Skeletal muscle tissue (tissue), 4 donors: ENCODE data around the gene SYS1. TPM values are rescaled to one million over a fixed set of nuclear protein-coding genes. Genes with fewer than 3 reads are reported as not detected.

Experiments used
- H3K27ac ChIP-seq: one replicate; pipeline ENCODE4 v1.7.0; 2013; ENCODE audit warnings: mild to moderate bottlenecking, low read depth, low read length, inconsistent platforms
- H3K27me3 ChIP-seq, 3 donors: one replicate each; pipeline ENCODE4 v1.7.0; 2013; ENCODE audit warnings: low read length in 3 of 3; ENCODE audit not compliant: control insufficient read depth in 3 of 3, insufficient read depth in 3 of 3
- H3K36me3 ChIP-seq, 3 donors: one replicate each; pipeline ENCODE4 v1.7.0; 2013; ENCODE audit warnings: low read length in 3 of 3; ENCODE audit not compliant: control insufficient read depth in 3 of 3, insufficient read depth in 3 of 3
- H3K4me1 ChIP-seq, 3 donors: one replicate each; pipeline ENCODE4 v1.7.0; 2013; ENCODE audit warnings: low read length in 3 of 3, mild to moderate bottlenecking in 3 of 3; ENCODE audit not compliant: control insufficient read depth in 3 of 3, insufficient read depth in 3 of 3
- H3K4me3 ChIP-seq, 3 donors: one replicate each; pipeline ENCODE4 v1.7.0; 2013; ENCODE audit warnings: low read length in 3 of 3
- H3K9ac ChIP-seq, 3 donors: one replicate each; pipeline ENCODE4 v1.7.0; 2013; ENCODE audit warnings: low read length in 3 of 3, mild to moderate bottlenecking in 3 of 3, moderate library complexity in 2 of 3, low read depth in 1 of 3
- H3K9me3 ChIP-seq, 3 donors: one replicate each; pipeline ENCODE4 v1.7.0; 2013; ENCODE audit warnings: low read length in 3 of 3; ENCODE audit not compliant: control insufficient read depth in 3 of 3
- total RNA-seq: library from RNA; depleted of rRNA; stranded (reverse); fragments of >200 nt; gene quantifications from one replicate; pipeline ENCODE4 v1.2.3, GENCODE V29; 2014
- donor health status: Osteomylitis.

SYS1 gene
- total RNA-seq, 1 donor from 2014 or later = 13.6 TPM

- H3K9ac ChIP-seq = no peak overlapping the region
- no peaks in the 10 kb centered on the region for H3K9me3 ChIP-seq
- H3K36me3 ChIP-seq = peaks cover 13 to 42% (median 34%) of the 10 kb centered on the region in 3 donors
- peaks cover 12 to 26% (median 17%) of the 10 kb centered on the region in 3 donors for H3K4me1 ChIP-seq
- H3K4me3 ChIP-seq = no peak overlapping the region
- no peaks in the 10 kb centered on the region for H3K27me3 ChIP-seq
- H3K27ac ChIP-seq = no peak overlapping the region
Measured at GRCh38 chr20:45366192-45366591, 3.2 kb downstream of the SYS1 start.

- H3K36me3 ChIP-seq = peaks cover 13 to 42% (median 34%) of the 10 kb centered on the region in 3 donors
- no peak overlapping the region for H3K4me3 ChIP-seq
- peaks cover 12 to 26% (median 17%) of the 10 kb centered on the region in 3 donors for H3K4me1 ChIP-seq
Measured at GRCh38 chr20:45366631-45367030, 3.7 kb downstream of the SYS1 start.

GRCh38 chr20:45367126-45367525, 4.2 kb downstream of the SYS1 start:
- H3K4me3 ChIP-seq = no peak overlapping the region
- H3K36me3 ChIP-seq = peaks cover 13 to 42% (median 34%) of the 10 kb centered on the region in 3 donors
- peaks cover 12 to 26% (median 17%) of the 10 kb centered on the region in 3 donors for H3K4me1 ChIP-seq

More at GRCh38 chr20:45366631-45367030, 3.7 kb downstream of the SYS1 start:
- no peaks in the 10 kb centered on the region for H3K9me3 ChIP-seq
- no peak overlapping the region for H3K9ac ChIP-seq
- no peaks in the 10 kb centered on the region for H3K27me3 ChIP-seq
- H3K27ac ChIP-seq = no peak overlapping the region

GRCh38 chr20:45368221-45368980, 5.4 kb downstream of the SYS1 start:
- no peaks in the 10 kb centered on the region for H3K9me3 ChIP-seq
- no peak overlapping the region for H3K27ac ChIP-seq
- peaks cover 16 to 30% (median 17%) of the 10 kb centered on the region in 3 donors for H3K4me1 ChIP-seq
- no peaks in the 10 kb centered on the region for H3K27me3 ChIP-seq
- H3K9ac ChIP-seq = no peak overlapping the region
- no peak overlapping the region for H3K4me3 ChIP-seq
- peaks cover 13 to 42% (median 34%) of the 10 kb centered on the region in 3 donors for H3K36me3 ChIP-seq

More at GRCh38 chr20:45367126-45367525, 4.2 kb downstream of the SYS1 start:
- H3K9ac ChIP-seq = no peak overlapping the region
- H3K27me3 ChIP-seq = no peaks in the 10 kb centered on the region
- H3K27ac ChIP-seq = no peak overlapping the region
- no peaks in the 10 kb centered on the region for H3K9me3 ChIP-seq

GRCh38 chr20:45370571-45371160, 7.7 kb downstream of the SYS1 start:
- Histone ChIP-seq H3K4me1 (peaks cover 10 to 14% (median 11%) of the 10 kb centered on the region in 3 donors), H3K27me3 (no peaks in the 10 kb centered on the region), H3K4me3 (no peak overlapping the region), H3K9me3 (no peaks in the 10 kb centered on the region), H3K36me3 (peaks cover 12 to 32% (median 29%) of the 10 kb centered on the region in 3 donors), H3K27ac (no peak overlapping the region), H3K9ac (no peak overlapping the region)

- Histone ChIP-seq H3K9ac (peak overlapping the region in 1 of 3 donors; percentile 62), H3K36me3 (peaks cover 3 to 17% (median 13%) of the 10 kb centered on the region in 3 donors), H3K27me3 (no peaks in the 10 kb centered on the region), H3K4me1 (peaks cover 10 to 13% (median 11%) of the 10 kb centered on the region in 3 donors), H3K27ac (no peak overlapping the region), H3K4me3 (peak overlapping the region in 2 of 3 donors; percentile 22 to 87), H3K9me3 (no peaks in the 10 kb centered on the region)
Measured at GRCh38 chr20:45372241-45372640, 9.3 kb downstream of the SYS1 start.

GRCh38 chr20:45372646-45373352, 9.8 kb downstream of the SYS1 start:
- Histone ChIP-seq H3K4me3 (peak overlapping the region; percentile 87 to 90 (median 87)), H3K4me1 (peaks cover 10 to 13% (median 11%) of the 10 kb centered on the region in 3 donors), H3K27me3 (no peaks in the 10 kb centered on the region), H3K9ac (peak overlapping the region; percentile 63 to 79 (median 65)), H3K9me3 (no peaks in the 10 kb centered on the region), H3K36me3 (peaks cover 0 to 11% (median 7%) of the 10 kb centered on the region in 3 donors), H3K27ac (peak overlapping the region; percentile 77)

GRCh38 chr20:45373353-45374100, 10.6 kb downstream of the SYS1 start:
- Histone ChIP-seq H3K9ac (peak overlapping the region; percentile 63 to 79 (median 65)), H3K27me3 (no peaks in the 10 kb centered on the region), H3K4me1 (peaks cover 10 to 13% (median 11%) of the 10 kb centered on the region in 3 donors), H3K27ac (peak overlapping the region; percentile 77), H3K36me3 (peaks cover 0 to 4% (median under 1%) of the 10 kb centered on the region in 3 donors), H3K9me3 (no peaks in the 10 kb centered on the region), H3K4me3 (peak overlapping the region; percentile 87 to 90 (median 87))

GRCh38 chr20:45374101-45374467, 11.1 kb downstream of the SYS1 start:
- Histone ChIP-seq H3K4me1 (peaks cover 6 to 13% (median 11%) of the 10 kb centered on the region in 3 donors), H3K27me3 (no peaks in the 10 kb centered on the region), H3K27ac (peak overlapping the region; percentile 77), H3K36me3 (peaks cover 0 to 1% (median 0%) of the 10 kb centered on the region in 3 donors), H3K9me3 (no peaks in the 10 kb centered on the region), H3K4me3 (peak overlapping the region; percentile 87 to 90 (median 87)), H3K9ac (peak overlapping the region in 1 of 3 donors; percentile 79)
